ENCODE data around the gene CDO1.

- TF ChIP-seq, protein P1, sequence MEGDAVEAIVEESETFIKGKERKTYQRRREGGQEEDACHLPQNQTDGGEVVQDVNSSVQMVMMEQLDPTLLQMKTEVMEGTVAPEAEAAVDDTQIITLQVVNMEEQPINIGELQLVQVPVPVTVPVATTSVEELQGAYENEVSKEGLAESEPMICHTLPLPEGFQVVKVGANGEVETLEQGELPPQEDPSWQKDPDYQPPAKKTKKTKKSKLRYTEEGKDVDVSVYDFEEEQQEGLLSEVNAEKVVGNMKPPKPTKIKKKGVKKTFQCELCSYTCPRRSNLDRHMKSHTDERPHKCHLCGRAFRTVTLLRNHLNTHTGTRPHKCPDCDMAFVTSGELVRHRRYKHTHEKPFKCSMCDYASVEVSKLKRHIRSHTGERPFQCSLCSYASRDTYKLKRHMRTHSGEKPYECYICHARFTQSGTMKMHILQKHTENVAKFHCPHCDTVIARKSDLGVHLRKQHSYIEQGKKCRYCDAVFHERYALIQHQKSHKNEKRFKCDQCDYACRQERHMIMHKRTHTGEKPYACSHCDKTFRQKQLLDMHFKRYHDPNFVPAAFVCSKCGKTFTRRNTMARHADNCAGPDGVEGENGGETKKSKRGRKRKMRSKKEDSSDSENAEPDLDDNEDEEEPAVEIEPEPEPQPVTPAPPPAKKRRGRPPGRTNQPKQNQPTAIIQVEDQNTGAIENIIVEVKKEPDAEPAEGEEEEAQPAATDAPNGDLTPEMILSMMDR (IDR thresholded peaks at IDR 0.05): no peak
- no peak for TF ChIP-seq MAX (CRISPR knock-in tag; IDR thresholded peaks at IDR 0.05)
These were observed 5.1 kb downstream of the CDO1 start for GRCh38 chr5:115811406-115811805.

Data from WTC11 (cell line).